Glutamatergic neuron (in vitro differentiated cells): Measurements from ENCODE around the gene CDK5R1. TPM values are rescaled to one million over a fixed set of nuclear protein-coding genes. Genes with fewer than 3 reads are reported as not detected.

ENCODE experiments used
- DNase-seq: peaks from one replicate; pipeline ENCODE4 v3.0.0; 2022
- H3K27ac Mint-ChIP-seq: one replicate; pipeline ENCODE4 v1.8.0; 2020; ENCODE audit warnings: mild to moderate bottlenecking, mixed read lengths, inconsistent platforms; ENCODE audit not compliant: unreplicated experiment
- H3K27me3 Mint-ChIP-seq: one replicate; pipeline ENCODE4 v1.8.0; 2020; ENCODE audit warnings: mild to moderate bottlenecking, moderate library complexity, mixed read lengths, inconsistent platforms; ENCODE audit not compliant: unreplicated experiment
- H3K36me3 Mint-ChIP-seq: one replicate; pipeline ENCODE4 v1.8.0; 2020; ENCODE audit warnings: mild to moderate bottlenecking, mixed read lengths, inconsistent platforms; ENCODE audit not compliant: unreplicated experiment
- H3K4me1 Mint-ChIP-seq: one replicate; pipeline ENCODE4 v1.8.0; 2020; ENCODE audit warnings: mild to moderate bottlenecking, low read depth, mixed read lengths, inconsistent platforms; ENCODE audit not compliant: unreplicated experiment
- H3K4me3 Mint-ChIP-seq: one replicate; pipeline ENCODE4 v1.8.0; 2020; ENCODE audit warnings: mild to moderate bottlenecking, mixed read lengths, inconsistent platforms; ENCODE audit not compliant: unreplicated experiment
- H3K9me3 Mint-ChIP-seq: one replicate; pipeline ENCODE4 v1.8.0; 2020; ENCODE audit warnings: mild to moderate bottlenecking, moderate library complexity, mixed read lengths, inconsistent platforms; ENCODE audit not compliant: unreplicated experiment
- CTCF ChIP-seq: fragments of 200-600 bp; sonication (generic); IDR thresholded peaks from one replicate; pipeline ENCODE4 v1.5.0; 2021; ENCODE audit not compliant: partially characterized antibody, unreplicated experiment
- total RNA-seq: library from RNA; stranded (reverse); fragmentation: NEBNext Ultra II Directional; extraction: Animal tissue kit (Norgen Biotek cat#: 25700); gene quantifications from one replicate; pipeline ENCODE4 v1.2.1, GENCODE V29; 2021; ENCODE audit not compliant: unreplicated experiment

CDK5R1 gene
- total RNA-seq, 1 donor from 2014 or later: 73.9 TPM

DNA sequence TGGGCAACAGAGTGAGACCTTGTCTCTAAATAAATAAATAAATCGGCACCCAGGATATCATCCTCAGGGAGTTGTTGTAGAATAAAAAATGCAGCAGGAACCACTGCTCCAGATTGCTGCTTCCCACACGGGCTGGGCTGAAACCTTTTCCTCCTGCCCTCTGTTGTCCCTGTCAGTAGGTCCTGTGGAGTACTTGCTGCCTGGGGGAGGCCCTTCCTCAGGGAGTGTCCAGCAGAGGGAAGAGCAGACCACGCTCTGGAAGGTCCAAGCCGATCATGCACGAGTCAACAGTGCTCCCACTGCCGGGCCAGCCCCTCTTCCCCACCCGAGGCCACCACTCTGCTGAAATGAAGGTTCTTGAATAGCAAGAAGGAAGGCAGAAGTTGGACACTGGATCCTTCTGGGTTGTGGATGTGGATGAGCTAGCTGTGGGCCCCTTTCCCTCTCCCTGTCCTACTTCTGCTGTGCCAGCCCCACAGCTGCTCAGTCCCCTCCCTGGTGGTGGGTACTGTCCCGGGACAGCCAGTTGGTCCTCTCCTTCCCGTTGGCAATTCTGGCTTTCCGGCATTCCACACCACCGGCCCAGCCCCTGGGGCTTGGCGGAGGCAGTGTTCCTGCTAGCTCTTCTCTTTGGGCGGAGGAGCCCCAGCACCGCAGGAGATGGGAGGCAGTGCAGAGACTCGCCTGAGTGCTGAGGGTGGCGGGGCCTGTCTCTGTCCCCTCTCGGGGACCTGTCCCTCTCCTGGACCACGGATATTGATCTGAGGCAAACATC, 10.8 kb downstream of the CDK5R1 start:
- Mint-ChIP-seq H3K9me3 (no peaks in the 10 kb centered on the region), H3K4me3 (no peak overlapping the region), H3K36me3 (peaks cover 10% of the 10 kb centered on the region), H3K27ac (no peak overlapping the region), H3K4me1 (peaks cover 5% of the 10 kb centered on the region), H3K27me3 (peaks cover 6% of the 10 kb centered on the region)
- TF ChIP-seq CTCF: no peak
- no peak for DNase-seq

- Mint-ChIP-seq H3K9me3 (no peaks in the 10 kb centered on the region), H3K4me1 (peaks cover 2% of the 10 kb centered on the region), H3K4me3 (no peak overlapping the region), H3K27ac (no peak overlapping the region), H3K27me3 (peaks cover 6% of the 10 kb centered on the region), H3K36me3 (peaks cover 7% of the 10 kb centered on the region)
- TF ChIP-seq CTCF: no peak
- DNase-seq: no peak
Observed at GRCh38 chr17:32498391-32498790, 11.6 kb downstream of the CDK5R1 start.

GRCh38 chr17:32502013-32502412, 15.2 kb downstream of the CDK5R1 start:
- Mint-ChIP-seq H3K9me3 (peaks cover 5% of the 10 kb centered on the region), H3K4me3 (no peak overlapping the region), H3K36me3 (peaks cover 22% of the 10 kb centered on the region), H3K4me1 (peaks cover 10% of the 10 kb centered on the region), H3K27me3 (peaks cover 9% of the 10 kb centered on the region), H3K27ac (no peak overlapping the region)
- no peak for DNase-seq
- no peak for TF ChIP-seq CTCF

- H3K4me3 Mint-ChIP-seq: no peak overlapping the region
- no peak overlapping the region for H3K27ac Mint-ChIP-seq
- peaks cover 5% of the 10 kb centered on the region for H3K9me3 Mint-ChIP-seq
- DNase-seq: no peak
- no peak for TF ChIP-seq CTCF
- H3K36me3 Mint-ChIP-seq: peaks cover 22% of the 10 kb centered on the region
- peaks cover 9% of the 10 kb centered on the region for H3K27me3 Mint-ChIP-seq
- peaks cover 10% of the 10 kb centered on the region for H3K4me1 Mint-ChIP-seq
Observed at GRCh38 chr17:32502710-32503109, 15.9 kb downstream of the CDK5R1 start.

- Mint-ChIP-seq H3K4me1 (peaks cover 8% of the 10 kb centered on the region), H3K27me3 (peaks cover 3% of the 10 kb centered on the region), H3K27ac (no peak overlapping the region), H3K9me3 (peaks cover 5% of the 10 kb centered on the region), H3K36me3 (peaks cover 22% of the 10 kb centered on the region), H3K4me3 (no peak overlapping the region)
- DNase-seq: no peak
- no peak for TF ChIP-seq CTCF
Observed at GRCh38 chr17:32503251-32504165, 16.7 kb downstream of the CDK5R1 start.
